SK-N-SH (cell line): ENCODE measurements around the gene GABRA5.

Source experiments
- CHD2 ChIP-seq: fragments of 150-350 bp; IDR thresholded peaks from 2 replicates; pipeline ENCODE4 v1.6.1; 2018; ENCODE audit warnings: low read length; ENCODE audit not compliant: partially characterized antibody
- CTCF ChIP-seq: fragments of 200-600 bp; sonication (generic); IDR thresholded peaks from 2 replicates; pipeline ENCODE4 v1.6.1; 2017; ENCODE audit warnings: antibody characterized with exemption, mild to moderate bottlenecking, moderate library complexity
- ELF1 ChIP-seq: IDR thresholded peaks from 2 replicates; pipeline ENCODE4 v1.4.0; 2012
- EP300 ChIP-seq, 2 experiments: IDR thresholded peaks; 2 replicates each; pipeline versions ENCODE4 v1.4.0 to v1.6.1; 2012; ENCODE audit warnings: borderline replicate concordance in 1 of 2, low read depth in 1 of 2, low read length in 1 of 2
- NFIC ChIP-seq: IDR thresholded peaks from 2 replicates; pipeline ENCODE4 v1.4.0; 2012; ENCODE audit warnings: borderline replicate concordance
- NRF1 ChIP-seq: IDR thresholded peaks from 2 replicates; pipeline ENCODE4 v1.6.1; 2012; ENCODE audit warnings: low read depth, mild to moderate bottlenecking, low read length
- POLR2AphosphoS5 ChIP-seq: IDR thresholded peaks from 2 replicates; pipeline ENCODE4 v1.6.1; 2012; ENCODE audit warnings: low read depth, low read length
- SMC3 ChIP-seq: IDR thresholded peaks from 2 replicates; pipeline ENCODE4 v1.6.1; 2012; ENCODE audit warnings: low read depth, low read length, improper control_type of control experiment
- TAF1 ChIP-seq: IDR thresholded peaks from 2 replicates; pipeline ENCODE4 v1.6.1; 2012; ENCODE audit warnings: low read depth, mild to moderate bottlenecking, low read length, moderate library complexity, borderline replicate concordance
- TF ChIP-seq, protein P1 (sequence below): fragments of 150-350 bp; IDR thresholded peaks from 2 replicates; pipeline ENCODE4 v1.6.1; 2017; ENCODE audit warnings: antibody characterized with exemption, low read length, low read depth, borderline replicate concordance
- TF ChIP-seq, protein P2 (sequence below): IDR thresholded peaks from 2 replicates; pipeline ENCODE4; 2012

DNA sequence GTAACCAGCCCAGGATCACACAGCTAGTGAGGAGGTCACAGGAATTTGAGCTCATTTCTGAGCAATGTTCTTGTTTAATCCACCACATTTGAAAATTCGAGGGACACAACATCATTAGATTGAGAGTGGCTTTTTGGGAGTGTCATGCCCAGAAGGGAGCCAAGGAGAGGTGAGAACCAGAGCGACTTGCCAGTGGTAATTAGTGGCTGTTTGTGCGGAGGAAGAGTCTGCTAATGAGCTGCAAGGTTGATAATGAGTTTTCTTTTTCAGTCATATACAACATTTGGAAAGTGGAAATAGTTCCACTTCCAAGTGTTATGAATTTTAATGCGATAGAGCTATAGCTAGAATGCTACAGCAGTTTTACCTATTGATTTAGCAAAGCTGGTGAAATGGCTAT is 19.7 kb downstream of the GABRA5 start:
- TF ChIP-seq CTCF (no peak), CHD2 (no peak), ELF1 (no peak), SMC3 (no peak), EP300 (IDR thresholded peaks at IDR 0.05; ENCODE audit: borderline replicate concordance in 1 of 2, low read depth in 1 of 2, low read length in 1 of 2) (no peak), TAF1 (no peak), POLR2AphosphoS5 (no peak), NFIC (no peak), NRF1 (no peak)
- TF ChIP-seq, protein P1, sequence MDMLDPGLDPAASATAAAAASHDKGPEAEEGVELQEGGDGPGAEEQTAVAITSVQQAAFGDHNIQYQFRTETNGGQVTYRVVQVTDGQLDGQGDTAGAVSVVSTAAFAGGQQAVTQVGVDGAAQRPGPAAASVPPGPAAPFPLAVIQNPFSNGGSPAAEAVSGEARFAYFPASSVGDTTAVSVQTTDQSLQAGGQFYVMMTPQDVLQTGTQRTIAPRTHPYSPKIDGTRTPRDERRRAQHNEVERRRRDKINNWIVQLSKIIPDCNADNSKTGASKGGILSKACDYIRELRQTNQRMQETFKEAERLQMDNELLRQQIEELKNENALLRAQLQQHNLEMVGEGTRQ, result no peak
- TF ChIP-seq, protein P2, sequence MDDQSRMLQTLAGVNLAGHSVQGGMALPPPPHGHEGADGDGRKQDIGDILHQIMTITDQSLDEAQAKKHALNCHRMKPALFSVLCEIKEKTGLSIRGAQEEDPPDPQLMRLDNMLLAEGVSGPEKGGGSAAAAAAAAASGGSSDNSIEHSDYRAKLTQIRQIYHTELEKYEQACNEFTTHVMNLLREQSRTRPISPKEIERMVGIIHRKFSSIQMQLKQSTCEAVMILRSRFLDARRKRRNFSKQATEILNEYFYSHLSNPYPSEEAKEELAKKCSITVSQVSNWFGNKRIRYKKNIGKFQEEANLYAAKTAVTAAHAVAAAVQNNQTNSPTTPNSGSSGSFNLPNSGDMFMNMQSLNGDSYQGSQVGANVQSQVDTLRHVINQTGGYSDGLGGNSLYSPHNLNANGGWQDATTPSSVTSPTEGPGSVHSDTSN, result no peak
